ENCODE results near the gene SMOC2.

- TF ChIP-seq, protein P1, sequence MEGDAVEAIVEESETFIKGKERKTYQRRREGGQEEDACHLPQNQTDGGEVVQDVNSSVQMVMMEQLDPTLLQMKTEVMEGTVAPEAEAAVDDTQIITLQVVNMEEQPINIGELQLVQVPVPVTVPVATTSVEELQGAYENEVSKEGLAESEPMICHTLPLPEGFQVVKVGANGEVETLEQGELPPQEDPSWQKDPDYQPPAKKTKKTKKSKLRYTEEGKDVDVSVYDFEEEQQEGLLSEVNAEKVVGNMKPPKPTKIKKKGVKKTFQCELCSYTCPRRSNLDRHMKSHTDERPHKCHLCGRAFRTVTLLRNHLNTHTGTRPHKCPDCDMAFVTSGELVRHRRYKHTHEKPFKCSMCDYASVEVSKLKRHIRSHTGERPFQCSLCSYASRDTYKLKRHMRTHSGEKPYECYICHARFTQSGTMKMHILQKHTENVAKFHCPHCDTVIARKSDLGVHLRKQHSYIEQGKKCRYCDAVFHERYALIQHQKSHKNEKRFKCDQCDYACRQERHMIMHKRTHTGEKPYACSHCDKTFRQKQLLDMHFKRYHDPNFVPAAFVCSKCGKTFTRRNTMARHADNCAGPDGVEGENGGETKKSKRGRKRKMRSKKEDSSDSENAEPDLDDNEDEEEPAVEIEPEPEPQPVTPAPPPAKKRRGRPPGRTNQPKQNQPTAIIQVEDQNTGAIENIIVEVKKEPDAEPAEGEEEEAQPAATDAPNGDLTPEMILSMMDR (IDR thresholded peaks at IDR 0.05; ENCODE audit: low read depth, low read length) = no peak
- TF ChIP-seq EZH2phosphoT487 (IDR thresholded peaks at IDR 0.05; ENCODE audit: low read depth) = no peak
Measured at GRCh38 chr6:168690271-168690670, 249.3 kb downstream of the SMOC2 start.

Measured in OCI-LY3 (cell line).